GM19372 (cell line): ENCODE results near the gene SLC35E4.
"Not testable (repeated sequence)": the region's sequence is repeated elsewhere in the genome, so short reads cannot be mapped to it uniquely, and the experiment has no call there.

Experiments used
- ATAC-seq: cut with Tn5 transposase; IDR thresholded peaks from one replicate; pipeline ENCODE4 v1.9.1; 2021; ENCODE audit warnings: mild to moderate bottlenecking, low read depth, moderate library complexity; ENCODE audit not compliant: unreplicated experiment

The SLC35E4 gene

DNA sequence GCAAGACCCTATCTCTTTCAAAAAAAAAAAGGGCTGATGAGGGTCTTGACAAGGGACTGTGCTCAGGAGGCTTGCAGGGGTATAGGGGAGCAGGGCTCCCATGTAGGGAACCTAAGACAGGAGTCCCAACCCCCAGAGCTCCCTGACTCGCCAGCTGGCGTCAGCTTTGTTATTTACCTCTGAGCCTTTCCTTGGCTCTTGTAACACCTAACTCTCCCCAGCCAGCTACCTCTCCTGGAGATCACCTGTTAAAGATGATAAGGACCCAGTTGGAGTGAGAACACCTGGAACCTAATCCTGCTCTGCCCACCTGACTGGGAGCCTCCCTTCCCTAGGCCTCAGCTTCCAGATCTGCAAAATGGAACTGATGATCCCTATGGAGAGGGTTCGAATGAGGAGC, 13.2 kb downstream of the SLC35E4 start:
- no peak for ATAC-seq

DNA sequence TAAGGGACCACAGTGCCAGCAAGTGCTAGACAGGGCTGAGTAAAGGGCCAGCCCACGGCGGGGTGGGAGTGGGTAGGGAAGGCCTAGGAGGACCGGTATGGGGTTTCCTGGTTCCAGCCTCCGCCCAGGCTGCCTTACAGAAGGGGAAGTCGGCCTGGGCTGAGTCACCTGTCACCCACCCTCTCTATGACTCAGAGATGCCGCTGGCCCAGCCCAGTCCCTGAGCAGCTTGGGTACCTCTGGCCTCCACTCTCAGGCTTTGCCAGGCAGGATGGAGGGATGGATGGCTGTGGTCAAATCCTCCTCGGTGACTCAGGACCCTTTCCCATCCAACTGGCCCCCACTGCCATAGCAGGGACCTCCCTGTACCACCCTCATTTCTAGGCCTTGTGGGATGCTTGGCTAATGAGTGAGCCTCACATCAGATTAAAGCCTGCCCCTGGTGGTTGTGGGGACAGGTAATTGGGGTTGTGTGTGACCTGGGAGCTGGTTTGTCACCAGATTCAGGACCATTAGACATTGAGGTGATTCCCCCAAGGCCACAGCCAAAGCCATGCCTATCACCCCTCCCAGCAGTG, 13.9 kb downstream of the SLC35E4 start:
- no peak for ATAC-seq

DNA sequence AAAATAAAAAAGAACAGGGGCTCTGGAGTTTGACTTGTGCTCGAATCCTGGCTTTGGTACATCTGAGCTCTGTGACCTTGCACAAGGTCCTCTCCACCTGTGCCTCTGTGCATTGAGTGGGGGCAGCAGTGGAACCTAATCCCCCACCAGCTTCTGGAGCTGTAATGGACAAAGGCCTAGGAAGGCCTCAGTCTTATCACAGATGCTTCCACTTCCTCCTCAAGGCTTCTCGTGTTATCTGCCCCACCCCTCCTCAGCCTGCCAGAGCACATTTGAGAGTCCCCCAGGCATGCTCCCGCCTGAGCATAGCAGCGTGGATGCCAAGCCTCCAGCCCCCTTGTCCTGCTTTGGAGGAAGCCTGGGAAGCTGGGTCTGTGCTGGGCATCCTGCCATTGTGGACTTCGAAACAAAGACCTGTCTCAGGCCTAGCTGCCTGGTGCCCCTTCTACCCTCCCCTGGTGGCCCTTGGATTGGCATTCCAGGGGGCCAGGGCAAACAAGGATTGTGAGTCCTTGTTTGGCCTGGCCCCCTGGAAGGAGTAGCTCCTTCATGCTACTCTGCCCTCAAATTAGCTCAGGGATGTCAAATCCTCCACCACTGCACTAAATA, 15.0 kb downstream of the SLC35E4 start:
- ATAC-seq, result no peak

DNA sequence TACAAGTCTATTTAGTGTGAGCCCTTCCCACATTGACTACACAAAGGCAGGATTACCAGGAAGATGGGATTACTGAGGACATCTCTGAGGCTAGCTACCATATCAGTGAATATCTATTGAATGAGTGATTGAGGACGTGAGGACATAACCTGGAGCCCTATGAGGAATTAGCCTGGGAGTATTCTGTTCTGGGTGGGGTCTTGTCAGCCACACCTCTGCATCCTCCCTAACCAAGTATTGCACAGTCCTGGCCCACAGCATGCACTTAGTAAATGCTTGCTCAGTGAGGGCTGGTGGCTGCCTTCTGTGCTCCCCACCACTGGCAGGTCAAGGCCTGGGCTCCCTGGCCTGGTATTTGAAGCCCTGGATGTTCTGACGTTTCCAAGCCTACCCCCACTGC, 17.3 kb downstream of the SLC35E4 start:
- no peak for ATAC-seq

DNA sequence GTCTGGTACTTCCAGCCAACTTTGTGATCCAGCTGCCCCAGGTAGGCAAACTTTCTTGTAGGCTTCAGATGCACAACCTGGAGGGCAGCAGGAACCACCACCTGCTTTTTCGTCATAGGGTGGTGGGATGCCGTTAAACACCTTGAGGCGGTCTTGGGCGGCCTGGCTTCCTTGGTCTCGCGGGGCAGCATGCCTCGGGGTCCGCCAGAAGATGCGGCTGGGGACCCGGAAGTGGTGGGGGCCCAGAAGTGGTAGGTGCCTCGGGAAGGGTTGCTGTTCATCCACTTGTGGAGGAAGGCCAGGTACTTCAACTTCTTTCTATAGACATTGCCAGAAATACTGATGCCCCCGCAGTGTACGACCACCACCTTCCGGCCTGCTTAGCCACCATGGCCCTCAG, 18.8 kb downstream of the SLC35E4 start:
- no peak for ATAC-seq

DNA sequence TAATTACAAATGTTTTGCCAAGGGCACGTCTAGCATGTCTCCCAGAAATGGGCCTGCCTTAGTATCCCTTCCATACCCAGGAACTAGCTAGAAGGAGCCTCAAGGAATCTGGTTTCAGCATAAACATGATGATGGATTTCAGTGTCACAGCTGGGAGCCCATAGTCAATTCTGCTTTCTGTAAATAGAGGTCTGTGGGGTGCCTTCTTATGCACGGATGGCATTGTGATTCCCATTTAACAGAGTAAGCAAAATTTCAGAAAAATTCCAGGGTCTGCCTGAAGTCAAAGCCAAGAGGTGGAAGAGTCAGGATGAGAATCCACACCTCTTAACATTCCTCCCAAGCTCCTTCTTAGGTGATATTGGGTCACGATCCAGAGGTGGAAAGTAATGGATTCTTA, 20.0 kb downstream of the SLC35E4 start:
- ATAC-seq, result no peak

DNA sequence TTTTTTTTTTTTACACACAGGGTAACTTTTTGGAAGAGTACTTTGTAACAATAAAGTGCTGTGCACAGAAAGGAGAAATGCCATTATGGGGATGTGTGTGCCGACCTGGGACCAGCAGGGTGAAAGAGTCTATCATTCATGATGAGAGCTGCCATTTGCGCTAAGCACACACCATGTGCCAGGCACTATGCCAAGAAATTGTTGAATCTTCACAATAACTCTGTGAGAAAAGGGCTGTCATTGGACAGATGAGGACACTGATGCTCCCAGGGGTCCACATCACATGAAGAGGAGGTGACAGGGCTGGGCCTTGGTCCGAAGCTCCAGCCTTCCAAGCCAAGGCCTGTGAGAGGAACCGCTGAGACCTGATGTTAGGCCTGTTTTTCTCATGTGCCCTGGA, 26.5 kb downstream of the SLC35E4 start:
- no peak for ATAC-seq

DNA sequence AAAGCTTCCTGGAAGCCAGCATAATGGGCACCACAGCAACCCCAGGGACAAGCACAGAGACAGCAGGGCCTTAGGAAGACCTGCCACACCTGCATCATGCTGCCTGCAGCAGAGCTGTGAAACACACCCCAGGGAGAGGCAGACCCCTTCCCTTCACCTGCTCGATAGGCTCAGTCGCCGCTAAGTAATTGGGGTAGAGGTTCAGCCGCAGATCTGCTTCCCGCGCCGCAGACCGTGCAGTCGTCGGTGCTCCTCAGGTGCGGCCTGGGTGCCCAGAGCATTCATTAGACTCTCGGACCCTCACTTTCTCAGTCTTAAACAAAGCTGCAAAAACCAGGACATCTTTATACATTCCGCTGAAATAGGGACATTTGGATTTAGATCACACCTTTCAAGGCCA, 29.2 kb downstream of the SLC35E4 start:
- no peak for ATAC-seq

DNA sequence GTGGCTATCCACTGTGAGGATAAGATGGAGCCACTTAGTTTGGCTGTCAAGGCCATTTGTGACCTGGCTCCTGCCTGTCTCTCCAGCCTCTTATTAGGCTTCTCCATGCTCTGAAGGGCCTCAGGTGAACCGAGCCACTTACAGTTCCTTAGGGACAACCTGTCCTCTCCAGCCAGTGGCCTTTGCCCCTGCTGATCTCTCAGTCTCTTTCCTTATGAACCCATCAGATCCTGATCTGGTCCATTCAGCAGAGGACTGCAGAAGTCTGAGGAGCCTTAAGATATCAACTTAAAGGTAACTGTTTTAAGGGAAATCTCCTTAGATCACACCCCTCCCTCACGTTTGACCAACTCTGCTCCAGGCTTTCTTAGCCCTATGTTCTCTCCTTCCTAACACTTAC, 29.7 kb downstream of the SLC35E4 start:
- no peak for ATAC-seq

DNA sequence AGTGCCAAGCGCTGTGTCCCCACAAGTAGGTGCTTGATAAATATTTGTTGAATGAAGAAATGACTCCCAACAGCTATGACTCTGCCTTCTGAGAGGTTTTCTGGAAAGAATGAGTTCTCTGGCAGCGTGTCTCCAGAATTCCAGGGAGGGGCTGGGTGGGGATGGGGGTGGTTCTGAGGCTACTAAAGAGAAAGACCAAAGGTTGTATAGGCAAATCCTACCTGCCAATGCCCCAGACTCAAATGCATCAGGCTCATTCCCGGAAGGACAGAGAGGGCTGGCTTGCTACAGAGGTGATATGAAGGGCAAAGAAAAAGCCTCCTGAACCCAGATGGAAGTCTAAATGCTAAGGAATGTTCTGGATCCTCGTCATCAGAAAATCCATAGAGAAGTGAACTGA, 30.2 kb downstream of the SLC35E4 start:
- no peak for ATAC-seq

DNA sequence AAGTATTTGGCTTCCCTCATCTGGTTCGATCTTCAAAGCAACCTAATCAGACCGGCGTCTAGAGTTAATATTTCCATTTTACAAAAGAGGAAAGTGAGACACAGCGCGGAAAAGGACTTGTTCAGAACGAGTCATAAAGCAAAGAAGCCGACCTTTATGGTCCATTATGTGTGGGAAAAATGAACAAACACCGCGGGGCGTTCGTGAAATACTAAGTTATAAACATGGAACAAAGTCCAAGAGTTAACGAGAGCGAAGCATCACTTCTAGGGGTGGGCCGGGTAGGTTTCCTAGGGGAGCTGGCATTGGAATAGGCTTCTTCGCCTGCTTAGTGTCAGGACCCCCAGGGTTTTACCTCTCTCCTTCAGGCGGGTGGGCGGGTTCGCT, 31.5 kb downstream of the SLC35E4 start:
- no peak for ATAC-seq

DNA sequence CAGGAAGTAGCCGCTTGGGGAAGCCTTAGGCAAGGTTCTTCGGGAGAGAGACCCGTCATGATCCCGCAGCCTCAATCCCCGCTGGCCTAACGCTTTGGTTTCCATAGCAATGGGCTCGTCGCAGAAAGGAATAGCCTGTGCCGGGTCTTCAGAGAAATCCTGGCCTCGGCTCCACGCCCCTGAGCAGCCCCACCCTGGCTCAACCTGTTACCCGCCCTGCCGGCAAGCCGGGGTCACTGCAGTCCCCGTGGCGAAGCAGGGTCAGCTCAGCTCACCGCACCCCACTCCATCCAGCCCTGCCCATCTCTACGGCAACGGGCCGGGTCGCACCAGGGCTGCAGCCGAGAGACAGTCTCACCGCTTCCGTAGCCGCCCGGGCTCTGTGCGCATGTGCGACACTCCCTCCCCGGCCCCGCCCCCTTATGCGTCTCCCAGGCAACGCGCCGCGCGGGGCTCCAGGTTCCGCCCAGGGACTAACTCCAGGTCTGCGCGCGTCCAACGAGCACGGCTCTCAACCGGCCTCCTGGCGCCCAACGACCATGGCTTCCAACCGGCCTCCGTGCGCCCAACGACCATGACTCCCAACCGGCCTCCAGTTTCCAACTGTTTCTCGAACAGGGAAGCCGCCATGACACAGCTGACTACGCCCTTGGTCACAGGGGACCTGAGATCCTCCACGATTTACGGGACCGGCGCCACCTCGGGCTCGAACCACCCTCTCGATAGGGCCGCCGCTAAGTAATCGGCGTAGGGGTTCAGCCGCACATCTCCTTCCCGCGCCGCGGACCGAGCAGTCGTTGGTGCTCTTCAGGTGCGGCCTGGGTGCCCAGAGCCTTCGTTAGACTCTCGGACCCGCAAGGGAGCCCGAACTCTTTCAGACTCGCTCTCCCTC, 32.2 kb downstream of the SLC35E4 start, which contains the start of gene DUSP18:
Gene DUSP18 (minus strand): TSS at position 382 of the 892 bp plus-strand sequence. CDS start 3,872 bp downstream, outside the sequence.
- peak; percentile 92 for ATAC-seq

DNA sequence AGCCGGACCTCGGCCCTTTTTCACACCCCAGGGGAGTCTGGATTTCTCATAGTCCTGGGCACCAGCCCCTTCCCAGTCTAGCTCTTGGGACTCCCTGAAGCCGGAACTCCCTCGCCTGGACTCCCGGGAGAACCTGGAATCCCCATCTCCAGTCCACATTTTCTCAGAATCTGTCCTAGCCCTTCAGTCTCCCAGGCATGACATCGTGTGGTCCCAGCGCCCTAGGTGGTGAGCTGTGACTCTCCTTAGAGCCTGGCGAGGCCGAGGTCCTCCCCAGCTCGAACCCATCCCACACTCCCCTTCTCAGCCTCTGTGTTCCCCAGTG, 32.8 kb downstream of the SLC35E4 start:
- no peak for ATAC-seq

DNA sequence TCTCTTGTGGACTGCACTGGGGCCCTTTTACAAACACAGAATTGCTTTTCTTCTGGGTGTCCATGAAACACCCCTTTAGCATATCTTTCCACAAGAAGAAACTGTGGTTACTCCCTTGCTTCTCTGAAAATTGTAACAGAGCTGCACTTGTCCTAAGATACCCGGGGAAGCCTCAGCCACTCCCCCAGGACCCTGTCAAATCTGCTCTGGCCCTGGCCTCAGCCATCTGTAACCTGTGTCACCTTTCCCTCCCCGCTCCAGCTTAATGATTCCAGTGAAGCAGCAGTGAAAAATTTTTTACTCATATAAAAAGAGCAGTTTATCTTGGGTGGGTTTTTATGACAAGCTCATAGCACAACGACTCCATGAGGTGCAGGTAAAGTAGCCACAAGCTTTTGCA, 35.5 kb downstream of the SLC35E4 start:
- no peak for ATAC-seq

DNA sequence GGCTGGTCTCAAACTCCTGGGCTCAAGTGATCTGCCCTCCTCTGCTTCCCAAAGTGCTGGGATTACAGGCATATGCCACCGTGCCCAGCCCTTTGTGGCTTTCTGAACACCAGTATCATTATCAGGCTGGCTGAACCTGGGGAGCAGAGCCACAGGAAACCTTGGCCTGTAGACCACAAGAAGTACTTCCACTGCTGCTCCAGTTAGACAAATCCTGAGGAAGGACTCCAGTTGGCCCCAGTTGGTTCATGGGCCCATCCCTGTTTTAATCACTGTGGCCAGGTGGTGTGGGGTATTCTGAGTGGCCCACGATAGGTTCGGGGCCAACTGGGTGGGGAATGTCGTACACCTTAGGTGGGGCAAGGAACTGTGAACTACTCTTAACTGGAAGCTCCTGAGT, 37.6 kb downstream of the SLC35E4 start:
- ATAC-seq, result no peak

DNA sequence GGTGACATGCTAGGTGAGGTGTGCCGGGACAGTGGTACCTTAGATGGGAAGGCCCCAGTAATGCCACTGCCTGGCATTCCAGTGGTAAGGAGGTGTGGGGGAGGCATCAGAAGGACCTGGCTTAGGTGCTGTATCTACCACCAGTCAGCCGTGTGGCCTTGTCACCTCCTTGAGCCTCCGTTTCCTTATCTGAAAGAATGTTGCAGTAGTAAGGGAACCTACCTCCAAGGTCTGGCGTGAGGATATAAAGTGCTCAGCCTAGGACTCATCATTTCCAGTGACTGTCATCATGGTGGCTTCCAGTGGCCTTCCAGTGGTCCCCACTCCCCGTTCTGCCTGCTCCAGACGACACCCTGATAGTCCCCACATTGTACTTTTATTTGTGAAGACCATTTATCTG, 38.9 kb downstream of the SLC35E4 start:
- no peak for ATAC-seq

DNA sequence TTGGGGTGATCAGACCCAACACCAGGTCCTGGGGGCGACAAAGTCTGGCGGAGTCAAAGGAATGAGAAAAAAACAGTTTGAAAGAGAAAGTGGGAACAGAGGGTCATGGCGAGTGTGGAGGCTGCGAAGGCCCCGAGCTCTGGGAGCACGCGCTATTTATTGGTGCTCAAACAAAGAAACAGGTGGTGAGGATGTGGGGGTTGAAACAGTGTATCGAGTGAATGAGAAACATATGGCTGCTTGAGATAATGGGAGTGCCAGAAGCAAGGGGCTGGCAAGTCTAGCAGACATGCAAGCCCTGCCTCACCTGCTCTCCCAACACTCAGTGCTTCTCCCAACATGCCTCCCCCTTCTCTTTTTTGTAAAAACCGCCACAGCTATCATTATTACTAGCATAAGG, 39.9 kb downstream of the SLC35E4 start:
- ATAC-seq, result no peak

DNA sequence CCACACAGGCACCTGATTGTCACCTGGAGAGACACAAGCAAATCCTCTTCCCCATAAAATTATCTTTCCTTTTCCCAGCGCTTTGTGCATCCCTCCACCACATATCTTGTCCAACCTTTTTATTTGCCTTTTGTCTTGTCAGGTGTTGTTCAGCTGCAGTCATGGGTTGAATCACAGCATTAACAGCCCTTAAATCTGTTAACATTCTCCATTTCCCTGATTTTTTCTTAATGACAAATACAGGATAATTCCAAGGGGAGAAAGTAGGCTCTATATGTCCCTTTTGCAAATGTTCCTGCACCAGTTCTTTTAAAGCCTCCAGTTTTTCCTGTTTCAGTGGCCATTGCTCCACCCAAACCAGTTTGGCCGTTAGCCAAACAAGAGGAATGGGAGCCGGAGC, 41.0 kb downstream of the SLC35E4 start:
- ATAC-seq, result not testable (repeated sequence)

DNA sequence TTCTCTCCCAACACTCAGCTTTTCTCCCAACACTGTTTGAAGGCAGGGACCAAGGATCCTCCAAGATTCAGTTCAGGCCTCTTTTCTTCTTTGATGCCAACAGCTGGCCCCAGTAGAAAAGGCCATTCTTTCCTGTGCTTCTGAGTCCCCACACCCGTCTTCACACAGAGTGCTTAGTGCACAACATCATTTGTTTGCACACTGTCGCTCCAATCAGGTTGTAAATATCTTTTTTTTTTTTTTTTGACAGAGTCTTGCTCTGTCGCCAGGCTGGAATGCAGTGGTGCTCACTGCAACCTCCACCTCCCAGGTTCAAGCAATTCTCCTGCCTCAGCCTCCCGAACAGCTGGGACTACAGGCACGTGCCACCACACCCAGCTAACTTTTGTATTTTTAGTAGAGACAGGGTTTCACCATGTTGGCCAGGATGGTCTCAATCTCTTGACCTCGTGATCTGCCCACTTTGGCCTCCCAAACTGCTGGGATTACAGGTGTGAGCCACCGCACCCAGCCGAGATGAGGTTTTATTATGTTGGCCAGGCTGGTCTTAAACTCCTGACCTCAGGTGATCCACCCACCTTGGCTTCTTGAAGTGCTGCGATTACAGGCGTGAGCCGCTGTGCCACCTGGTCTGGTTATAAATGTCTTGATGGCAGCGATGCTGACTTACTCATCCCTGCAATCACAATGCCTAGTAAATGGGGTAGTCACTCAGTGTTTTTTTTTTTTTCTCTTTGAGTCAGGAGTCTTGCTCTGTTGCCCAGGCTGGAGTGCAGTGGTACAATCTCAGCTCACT, 44.5 kb downstream of the SLC35E4 start:
- ATAC-seq, result not testable (repeated sequence)

DNA sequence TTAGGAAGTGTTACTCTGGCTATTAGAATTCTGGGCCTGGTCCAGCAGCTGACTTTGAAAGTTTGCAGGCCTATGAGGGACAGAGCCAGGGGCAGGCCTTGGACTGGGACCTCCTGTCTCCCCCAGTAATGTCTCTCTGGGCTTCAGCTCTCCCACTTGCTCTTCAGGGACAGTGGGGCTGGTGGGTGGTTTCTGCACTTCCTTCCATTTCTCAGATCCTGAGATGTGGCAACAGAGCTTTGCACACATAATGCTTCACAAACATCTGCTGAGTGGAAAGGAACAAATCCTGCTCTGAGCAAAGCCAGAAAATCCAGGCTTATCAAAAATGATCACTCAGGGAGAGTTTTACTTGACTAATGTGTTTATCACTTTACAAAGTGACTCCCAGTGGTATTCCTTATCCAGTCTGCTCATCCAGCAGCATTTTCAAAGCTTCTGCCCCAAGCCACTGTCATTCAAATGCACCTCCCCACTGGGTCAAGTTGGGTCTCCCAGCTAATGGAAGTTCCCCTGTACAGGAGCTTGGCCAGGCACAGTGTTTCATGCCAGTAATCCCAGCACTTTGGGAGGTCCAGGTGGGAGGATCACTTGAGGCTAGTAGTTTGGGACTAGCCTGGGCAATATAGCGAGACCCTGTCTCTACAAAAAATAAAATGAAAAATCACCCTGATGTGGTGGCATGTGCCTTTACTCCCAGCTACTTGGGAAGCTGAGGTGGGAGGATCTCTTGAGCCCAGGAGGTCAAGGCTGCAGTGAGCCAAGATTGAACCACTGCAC, 45.6 kb downstream of the SLC35E4 start:
- no peak for ATAC-seq
